Astrocyte (in vitro differentiated cells and primary cell): Measurements from ENCODE around the gene PTK6.

Experiments used
- EZH2 ChIP-seq: IDR thresholded peaks from 2 replicates; pipeline ENCODE4 v1.6.1; 2012; ENCODE audit warnings: mild to moderate bottlenecking, low read length, inconsistent platforms; ENCODE audit not compliant: insufficient read depth
- TF ChIP-seq, protein P1 (sequence below): IDR thresholded peaks from 2 replicates; pipeline ENCODE4 v1.5.1; 2011; ENCODE audit warnings: low read depth, mild to moderate bottlenecking, inconsistent platforms, low read length, moderate library complexity; ENCODE audit not compliant: insufficient read depth

DNA sequence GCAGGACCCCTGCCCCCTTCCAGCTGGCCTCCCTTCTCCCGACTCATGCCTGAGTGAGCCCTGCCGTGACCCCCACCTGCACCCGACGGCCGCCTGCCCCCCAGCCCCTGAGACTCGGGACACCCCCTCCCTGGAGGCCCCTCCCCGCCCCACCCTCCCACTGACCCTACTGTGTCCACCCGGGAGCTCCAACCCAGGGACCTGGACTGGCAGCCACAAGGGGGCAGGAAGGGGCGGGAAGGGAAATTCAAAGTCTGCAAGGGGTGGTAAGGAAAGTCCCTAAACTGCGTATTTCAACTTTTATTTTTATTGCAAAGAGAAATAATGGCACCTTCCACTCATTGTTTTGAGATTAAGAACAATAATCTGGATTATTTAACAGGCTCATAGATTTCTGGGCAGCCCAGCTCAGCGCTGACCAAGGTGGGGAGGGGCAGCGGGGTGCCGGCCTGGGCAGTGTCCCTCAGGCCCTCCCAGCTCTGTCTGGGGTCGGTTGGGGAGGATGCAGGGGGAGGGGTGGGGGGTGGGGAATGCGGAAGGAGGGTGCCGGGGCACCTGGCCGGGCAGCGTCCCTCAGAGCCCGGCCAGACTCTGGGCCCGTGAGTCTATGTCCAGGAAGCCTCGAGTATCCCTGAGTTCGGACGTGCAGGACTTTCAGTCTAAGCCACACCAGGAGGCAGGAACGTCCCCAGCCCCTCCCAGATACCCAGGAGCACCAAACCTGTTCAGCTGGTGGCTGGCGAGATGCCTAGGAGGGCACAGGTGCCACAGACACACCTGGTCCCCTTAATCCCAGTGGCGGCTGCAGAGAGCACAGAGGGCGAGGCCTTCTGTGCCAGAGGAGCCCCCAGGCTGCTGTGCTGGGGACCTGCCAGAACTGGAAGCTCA lies 1.3 kb upstream of the PTK6 start:
- TF ChIP-seq, protein P1, sequence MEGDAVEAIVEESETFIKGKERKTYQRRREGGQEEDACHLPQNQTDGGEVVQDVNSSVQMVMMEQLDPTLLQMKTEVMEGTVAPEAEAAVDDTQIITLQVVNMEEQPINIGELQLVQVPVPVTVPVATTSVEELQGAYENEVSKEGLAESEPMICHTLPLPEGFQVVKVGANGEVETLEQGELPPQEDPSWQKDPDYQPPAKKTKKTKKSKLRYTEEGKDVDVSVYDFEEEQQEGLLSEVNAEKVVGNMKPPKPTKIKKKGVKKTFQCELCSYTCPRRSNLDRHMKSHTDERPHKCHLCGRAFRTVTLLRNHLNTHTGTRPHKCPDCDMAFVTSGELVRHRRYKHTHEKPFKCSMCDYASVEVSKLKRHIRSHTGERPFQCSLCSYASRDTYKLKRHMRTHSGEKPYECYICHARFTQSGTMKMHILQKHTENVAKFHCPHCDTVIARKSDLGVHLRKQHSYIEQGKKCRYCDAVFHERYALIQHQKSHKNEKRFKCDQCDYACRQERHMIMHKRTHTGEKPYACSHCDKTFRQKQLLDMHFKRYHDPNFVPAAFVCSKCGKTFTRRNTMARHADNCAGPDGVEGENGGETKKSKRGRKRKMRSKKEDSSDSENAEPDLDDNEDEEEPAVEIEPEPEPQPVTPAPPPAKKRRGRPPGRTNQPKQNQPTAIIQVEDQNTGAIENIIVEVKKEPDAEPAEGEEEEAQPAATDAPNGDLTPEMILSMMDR, result no peak
- TF ChIP-seq EZH2, result no peak
